GM18861 (cell line): ENCODE results near the gene IFIT5.
A peak's percentile ranks its signal among the peaks of the same experiment; 100 is the strongest.
"Not testable (repeated sequence)": the region's sequence is repeated elsewhere in the genome, so short reads cannot be mapped to it uniquely, and the experiment has no call there.

ENCODE experiments used
- ATAC-seq: cut with Tn5 transposase; IDR thresholded peaks from one replicate; pipeline ENCODE4 v1.9.1; 2021; ENCODE audit not compliant: unreplicated experiment

The IFIT5 gene, protein sequence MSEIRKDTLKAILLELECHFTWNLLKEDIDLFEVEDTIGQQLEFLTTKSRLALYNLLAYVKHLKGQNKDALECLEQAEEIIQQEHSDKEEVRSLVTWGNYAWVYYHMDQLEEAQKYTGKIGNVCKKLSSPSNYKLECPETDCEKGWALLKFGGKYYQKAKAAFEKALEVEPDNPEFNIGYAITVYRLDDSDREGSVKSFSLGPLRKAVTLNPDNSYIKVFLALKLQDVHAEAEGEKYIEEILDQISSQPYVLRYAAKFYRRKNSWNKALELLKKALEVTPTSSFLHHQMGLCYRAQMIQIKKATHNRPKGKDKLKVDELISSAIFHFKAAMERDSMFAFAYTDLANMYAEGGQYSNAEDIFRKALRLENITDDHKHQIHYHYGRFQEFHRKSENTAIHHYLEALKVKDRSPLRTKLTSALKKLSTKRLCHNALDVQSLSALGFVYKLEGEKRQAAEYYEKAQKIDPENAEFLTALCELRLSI

DNA sequence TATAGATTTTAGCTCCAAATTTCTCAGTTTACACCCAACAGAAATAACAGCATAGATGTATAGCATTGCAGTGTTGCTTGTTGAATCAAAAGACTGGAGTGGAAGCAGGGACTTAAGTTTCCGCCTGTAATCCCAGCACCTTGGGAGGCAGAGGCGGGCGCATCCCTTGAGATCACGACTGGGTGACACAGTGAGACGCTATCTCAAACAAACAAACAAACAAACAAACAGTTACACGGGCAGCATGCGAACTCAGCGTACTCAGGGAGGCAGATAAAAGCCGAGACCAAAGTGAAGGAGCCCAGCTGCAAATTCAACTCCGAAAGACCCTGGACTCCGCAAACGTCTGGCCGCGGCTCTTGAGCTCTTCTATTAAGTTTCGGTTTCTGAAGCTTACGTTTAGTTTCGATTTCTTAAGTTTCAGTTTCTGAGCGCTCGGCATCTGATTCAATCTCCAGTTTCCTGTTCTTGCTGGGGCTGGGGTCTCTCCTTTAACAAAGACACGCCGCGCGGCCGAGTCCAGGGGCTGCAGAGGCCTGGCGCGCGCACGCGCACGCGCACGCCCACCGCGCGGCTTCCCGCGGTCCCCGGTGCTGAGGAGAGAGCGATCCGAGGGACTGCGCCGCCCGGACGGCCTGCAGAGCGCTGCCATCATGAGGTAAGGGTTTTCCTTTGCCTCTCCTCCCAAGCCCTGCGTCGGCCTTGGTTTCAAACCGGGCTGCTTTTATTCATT, at the start of gene IFIT5:
IFIT5 (plus strand) TSS at position 423 of the 733 bp plus-strand sequence; CDS start at position 654, 231 bp downstream.
- peak; percentile 64 for ATAC-seq

- peak; percentile 81 for ATAC-seq
These were observed 46.8 kb upstream of the IFIT5 start for GRCh38 chr10:89367529-89367928.

DNA sequence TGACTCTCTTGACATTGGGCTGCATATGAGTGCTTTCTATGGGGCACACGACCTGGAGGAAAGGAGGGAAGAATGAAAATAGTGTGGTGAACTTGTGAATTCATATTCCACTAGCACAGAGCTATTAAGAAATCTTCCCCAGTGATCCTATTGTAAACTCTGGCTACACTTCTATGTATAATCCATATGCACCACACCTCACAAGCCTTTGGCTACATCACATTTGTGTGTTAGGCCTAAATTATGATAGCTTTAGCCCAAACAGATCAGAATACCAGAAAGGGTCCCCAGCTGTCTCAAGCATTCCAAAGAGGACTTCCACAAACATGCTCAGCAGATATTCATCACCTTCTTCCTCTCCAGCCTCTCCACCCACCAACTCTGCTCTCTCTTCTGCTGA, 46.2 kb upstream of the IFIT5 start:
- no peak for ATAC-seq

GRCh38 chr10:89369156-89370105, 44.9 kb upstream of the IFIT5 start:
- ATAC-seq, result no peak

GRCh38 chr10:89371079-89371478, 43.3 kb upstream of the IFIT5 start:
- no peak for ATAC-seq

DNA sequence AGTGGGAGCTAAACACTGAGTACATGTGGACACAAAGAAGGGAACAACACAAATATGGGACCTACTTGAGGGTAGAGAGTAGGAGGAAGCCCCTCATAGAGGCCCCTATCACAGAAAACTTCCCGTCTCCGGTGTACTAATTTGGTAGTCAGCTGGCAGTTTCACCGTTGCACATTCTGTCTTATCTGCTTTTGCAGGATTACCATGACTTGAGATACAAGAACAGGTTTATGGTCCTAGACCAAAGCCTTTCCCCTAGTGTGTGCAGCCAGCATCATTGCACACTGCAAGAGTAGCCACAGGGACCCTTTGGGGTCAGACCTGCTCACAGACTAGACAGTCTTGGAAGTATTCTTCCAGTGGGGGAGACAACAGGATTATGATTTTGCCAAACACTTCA, 42.4 kb upstream of the IFIT5 start:
- ATAC-seq, result no peak

DNA sequence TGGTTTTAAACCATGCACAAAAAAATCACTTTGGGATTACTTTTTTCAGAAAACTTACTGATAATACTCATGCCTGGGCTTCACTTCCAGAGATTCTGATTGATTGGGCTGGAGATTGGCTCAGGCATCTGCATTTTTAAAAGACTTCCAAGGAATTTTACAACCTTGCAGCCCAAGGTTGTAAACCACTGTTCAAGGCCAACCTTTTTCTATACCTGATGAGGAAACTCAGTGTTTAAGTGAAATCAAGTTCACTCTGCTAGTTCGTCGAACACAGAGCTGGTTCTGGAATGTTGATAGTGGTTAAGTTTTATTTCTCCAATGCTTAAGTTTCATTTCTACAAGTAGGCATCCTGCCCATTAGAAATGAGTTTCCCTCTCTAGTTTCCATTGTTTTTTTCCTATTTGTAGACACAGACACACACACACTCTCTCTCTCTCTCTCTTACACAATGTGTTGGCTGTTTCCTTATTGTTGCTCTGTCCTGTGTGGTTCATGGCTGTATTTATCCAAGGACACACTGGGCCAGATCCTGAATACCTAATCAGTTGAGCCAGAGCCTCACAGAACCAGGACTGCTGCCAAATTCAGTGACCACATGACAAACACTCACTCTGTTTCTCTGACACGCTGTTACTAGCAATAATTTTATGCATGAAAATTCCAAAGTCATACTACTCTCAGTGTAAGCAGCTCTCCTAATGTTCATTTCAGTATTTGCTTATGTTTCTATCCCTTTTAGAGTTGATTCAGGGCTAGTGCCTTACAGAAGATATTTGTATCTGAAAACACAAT, 40.3 kb upstream of the IFIT5 start:
- no peak for ATAC-seq

DNA sequence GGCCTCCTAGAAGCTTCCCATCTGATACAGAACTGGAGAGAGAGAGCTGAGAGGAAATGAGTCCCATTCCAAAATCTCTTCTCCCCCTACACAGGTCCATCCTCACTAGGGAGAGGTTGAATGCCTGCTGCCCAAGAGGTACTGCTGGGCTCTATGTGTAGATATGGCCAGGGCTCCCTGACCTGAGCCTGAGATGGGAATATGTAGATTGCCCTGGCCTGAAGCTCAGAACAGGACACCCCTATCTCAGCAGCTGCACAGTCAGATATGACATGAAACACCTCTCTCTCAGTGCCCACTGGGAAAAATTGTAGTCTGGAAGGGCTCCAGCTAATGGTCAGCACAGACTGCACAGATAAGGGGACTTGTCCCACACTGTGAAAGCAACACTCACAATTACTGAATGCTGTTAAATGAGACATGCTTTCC, 39.6 kb upstream of the IFIT5 start:
- no peak for ATAC-seq

- no peak for ATAC-seq
These were observed 36.4 kb upstream of the IFIT5 start, which contains the start of gene IFIT1B for GRCh38 chr10:89377705-89378637. TSS of gene IFIT1B (plus strand) at chr10:89378056. CDS start at chr10:89378136, 80 bp downstream.

GRCh38 chr10:89379103-89379502, 35.3 kb upstream of the IFIT5 start:
- ATAC-seq, result no peak

- ATAC-seq, result no peak
These were observed 31.6 kb upstream of the IFIT5 start for GRCh38 chr10:89382757-89383156.

- ATAC-seq, result no peak
These were observed 29.7 kb upstream of the IFIT5 start for GRCh38 chr10:89384474-89385340.

DNA sequence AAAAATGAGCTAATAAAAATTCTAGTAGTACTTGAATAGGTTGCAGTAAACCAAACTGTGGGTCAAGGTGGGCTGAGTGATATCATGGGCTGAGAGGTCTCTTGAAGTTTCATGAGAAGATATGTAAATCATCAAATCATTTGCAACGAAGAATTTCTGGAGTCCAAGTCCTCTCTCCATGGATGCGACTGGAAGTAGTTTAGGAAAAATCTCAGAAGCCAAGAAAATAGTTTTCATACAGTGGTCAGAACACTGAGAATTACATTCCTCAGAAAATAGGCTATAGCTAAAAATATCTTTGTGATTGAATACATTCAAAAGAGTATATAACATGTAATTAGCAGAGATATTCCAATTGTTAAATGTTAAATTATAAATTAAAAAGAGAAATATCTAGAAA, 25.6 kb upstream of the IFIT5 start:
- ATAC-seq, result no peak

DNA sequence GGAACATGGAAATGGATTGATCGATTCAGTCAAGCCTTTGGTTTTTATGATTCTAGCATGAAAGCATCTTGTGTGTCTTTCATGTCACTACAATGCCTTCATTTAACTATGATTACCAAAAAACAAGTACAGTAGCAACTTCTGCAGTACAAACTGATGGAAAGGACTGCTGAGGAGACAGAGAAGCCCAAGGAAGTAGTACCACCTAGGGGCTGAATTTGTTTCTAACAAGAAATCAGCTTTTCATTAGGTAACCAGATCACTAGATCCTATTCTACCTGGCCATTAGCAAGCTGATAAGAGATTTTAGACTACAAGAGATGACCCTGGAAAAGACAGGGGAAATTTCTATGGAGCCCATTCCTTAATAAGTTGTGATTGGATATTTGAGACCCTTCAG, 25.1 kb upstream of the IFIT5 start:
- peak; percentile 32 for ATAC-seq

GRCh38 chr10:89390476-89391225, 23.7 kb upstream of the IFIT5 start:
- no peak for ATAC-seq

- not testable (repeated sequence) for ATAC-seq
These were observed 23.2 kb upstream of the IFIT5 start for GRCh38 chr10:89391226-89391576.
